Measurements from ENCODE around the gene SLX9.

Gene SLX9

GRCh38 chr21:44991538-44992483 is 52.0 kb downstream of the SLX9 start:
- DNase-seq (ENCODE audit: low read depth in 2 of 2): no peak

- DNase-seq (ENCODE audit: low read depth in 2 of 2): no peak
Measured at GRCh38 chr21:44992608-44993031, 52.8 kb downstream of the SLX9 start.

- DNase-seq (ENCODE audit: low read depth in 2 of 2): no peak
Measured at GRCh38 chr21:44993321-44994046, 53.7 kb downstream of the SLX9 start.

GRCh38 chr21:44994047-44994694 is 54.3 kb downstream of the SLX9 start:
- no peak for DNase-seq (ENCODE audit: low read depth in 2 of 2)

- DNase-seq (ENCODE audit: low read depth in 2 of 2): no peak
Measured at GRCh38 chr21:44994695-44995342, 55.0 kb downstream of the SLX9 start.

- DNase-seq (ENCODE audit: low read depth in 2 of 2): no peak
Measured at GRCh38 chr21:44995343-44995941, 55.6 kb downstream of the SLX9 start.

GRCh38 chr21:44996096-44996495 is 56.3 kb downstream of the SLX9 start:
- DNase-seq (ENCODE audit: low read depth in 2 of 2): no peak

- no peak for DNase-seq (ENCODE audit: low read depth in 2 of 2)
Measured at GRCh38 chr21:44996501-44996921, 56.7 kb downstream of the SLX9 start.

GRCh38 chr21:44996983-44997936 is 57.4 kb downstream of the SLX9 start:
- DNase-seq (ENCODE audit: low read depth in 2 of 2): no peak

GRCh38 chr21:44998086-44998620 is 58.3 kb downstream of the SLX9 start:
- DNase-seq (ENCODE audit: low read depth in 2 of 2): no peak

GRCh38 chr21:44998621-44999427 is 59.0 kb downstream of the SLX9 start:
- no peak for DNase-seq (ENCODE audit: low read depth in 2 of 2)

- no peak for DNase-seq (ENCODE audit: low read depth in 2 of 2)
Measured at GRCh38 chr21:44999428-44999971, 59.7 kb downstream of the SLX9 start.

- DNase-seq (ENCODE audit: low read depth in 2 of 2): no peak
Measured at GRCh38 chr21:44999972-45000636, 60.3 kb downstream of the SLX9 start.

GRCh38 chr21:45000637-45001133 is 60.9 kb downstream of the SLX9 start:
- DNase-seq (ENCODE audit: low read depth in 2 of 2): no peak

- DNase-seq (ENCODE audit: low read depth in 2 of 2): no peak
Measured at GRCh38 chr21:45001134-45002095, 61.6 kb downstream of the SLX9 start.

- DNase-seq (ENCODE audit: low read depth in 2 of 2): no peak
Measured at GRCh38 chr21:45002381-45003204, 62.8 kb downstream of the SLX9 start.
